NCI-H748 treated with DMSO at 0.1 percent for 48 hours (cell line): ENCODE data around the gene OLFM2.
"Not testable (repeated sequence)": the region's sequence is repeated elsewhere in the genome, so short reads cannot be mapped to it uniquely, and the experiment has no call there.

ENCODE experiments used
- DNase-seq: peaks from one replicate; lab custom pipeline; 2025; lab: John Stamatoyannopoulos, UW

The OLFM2 gene

GRCh38 chr19:9936326-9937000 lies at the start of gene OLFM2:
Gene OLFM2 (minus strand): TSS chr19:9936515. CDS start chr19:9936366, 149 bp downstream.
- DNase-seq = no peak

- DNase-seq = no peak
Observed at GRCh38 chr19:9981406-9982260, 45.3 kb upstream of the OLFM2 start.

GRCh38 chr19:9972103-9972502 lies 35.8 kb upstream of the OLFM2 start:
- DNase-seq = no peak

GRCh38 chr19:9971166-9971897 lies 35.0 kb upstream of the OLFM2 start:
- no peak for DNase-seq

- DNase-seq = no peak
Observed at GRCh38 chr19:9970481-9970880, 34.2 kb upstream of the OLFM2 start.

GRCh38 chr19:9969688-9969975 lies 33.3 kb upstream of the OLFM2 start:
- no peak for DNase-seq

- no peak for DNase-seq
Observed at GRCh38 chr19:9968820-9969687, 32.7 kb upstream of the OLFM2 start.

- DNase-seq = no peak
Observed at GRCh38 chr19:9967326-9967725, 31.0 kb upstream of the OLFM2 start.

GRCh38 chr19:9966448-9966847 lies 30.1 kb upstream of the OLFM2 start:
- DNase-seq = no peak

- DNase-seq = no peak
Observed at GRCh38 chr19:9966024-9966423, 29.7 kb upstream of the OLFM2 start.

GRCh38 chr19:9962623-9963290 lies 26.4 kb upstream of the OLFM2 start:
- DNase-seq = no peak

GRCh38 chr19:9961103-9961502 lies 24.8 kb upstream of the OLFM2 start:
- no peak for DNase-seq

- no peak for DNase-seq
Observed at GRCh38 chr19:9958379-9958821, 22.1 kb upstream of the OLFM2 start.

GRCh38 chr19:9956956-9957355 lies 20.6 kb upstream of the OLFM2 start:
- no peak for DNase-seq

- DNase-seq = no peak
Observed at GRCh38 chr19:9953802-9954542, 17.7 kb upstream of the OLFM2 start.

- DNase-seq = no peak
Observed at GRCh38 chr19:9952276-9952675, 16.0 kb upstream of the OLFM2 start.

GRCh38 chr19:9947441-9947840 lies 11.1 kb upstream of the OLFM2 start:
- no peak for DNase-seq

GRCh38 chr19:9946528-9947125 lies 10.3 kb upstream of the OLFM2 start:
- DNase-seq = not testable (repeated sequence)

- no peak for DNase-seq
Observed at GRCh38 chr19:9945319-9945966, 9.1 kb upstream of the OLFM2 start.

GRCh38 chr19:9943744-9944143 lies 7.4 kb upstream of the OLFM2 start:
- DNase-seq = no peak
